Fibroblast of lung (primary cell): Measurements from ENCODE around the gene NSFL1C. TPM values are rescaled to one million over a fixed set of nuclear protein-coding genes. Genes with fewer than 3 reads are reported as not detected.

ENCODE experiments used
- DNase-seq, 2 donors: peaks; one replicate each; pipeline versions ENCODE4 v3.0.0 to v3.0.0-alpha.2; 2010; ENCODE audit warnings: low read depth in 2 of 2
- H2AFZ ChIP-seq: 2 replicates; pipeline ENCODE4 v1.5.1; 2012; ENCODE audit warnings: low read length, control low read depth, inconsistent platforms
- H3K27ac ChIP-seq: 2 replicates; pipeline ENCODE4 v1.5.1; 2011; ENCODE audit warnings: low read length, control low read depth; ENCODE audit not compliant: insufficient read depth
- H3K27me3 ChIP-seq: 2 replicates; pipeline ENCODE4 v1.5.1; 2011; ENCODE audit warnings: mild to moderate bottlenecking, low read length; ENCODE audit not compliant: control insufficient read depth, insufficient read depth
- H3K36me3 ChIP-seq: 2 replicates; pipeline ENCODE4 v1.5.1; 2011; ENCODE audit warnings: low read length; ENCODE audit not compliant: control insufficient read depth, insufficient read depth
- H3K4me1 ChIP-seq: 2 replicates; pipeline ENCODE4 v1.5.1; 2011; ENCODE audit warnings: low read length; ENCODE audit not compliant: control insufficient read depth, insufficient read depth; ENCODE audit errors: extremely low read depth
- H3K4me2 ChIP-seq: 2 replicates; pipeline ENCODE4 v1.5.1; 2011; ENCODE audit warnings: low read length, control low read depth; ENCODE audit not compliant: insufficient read depth; ENCODE audit errors: extremely low read depth
- H3K4me3 ChIP-seq, 4 experiments: fragments of 200-600 bp in 1 of 4; sonication (generic) in 1 of 4; replicated peaks in 1 of 4; 2 replicates each; pipeline ENCODE4 v1.5.1; 2011 to 2016; ENCODE audit warnings: low read length in 4 of 4, low read depth in 3 of 4, mild to moderate bottlenecking in 3 of 4, control low read depth in 2 of 4, inconsistent platforms in 1 of 4, mixed read lengths in 1 of 4; ENCODE audit not compliant: insufficient read depth in 1 of 4; ENCODE audit errors: control extremely low read depth in 1 of 4
- H3K79me2 ChIP-seq: 2 replicates; pipeline ENCODE4 v1.5.1; 2012; ENCODE audit warnings: mild to moderate bottlenecking, low read length, inconsistent platforms; ENCODE audit not compliant: control insufficient read depth, insufficient read depth
- H3K9ac ChIP-seq: 2 replicates; pipeline ENCODE4 v1.5.1; 2011; ENCODE audit warnings: mild to moderate bottlenecking, low read length, control low read depth; ENCODE audit not compliant: insufficient read depth
- H3K9me3 ChIP-seq: 2 replicates; pipeline ENCODE4 v1.5.1; 2012; ENCODE audit warnings: low read depth, low read length; ENCODE audit not compliant: control insufficient read depth, insufficient read depth
- H4K20me1 ChIP-seq: 2 replicates; pipeline ENCODE4 v1.5.1; 2011; ENCODE audit warnings: low read length; ENCODE audit not compliant: control insufficient read depth, insufficient read depth; ENCODE audit errors: extremely low read depth
- CTCF ChIP-seq, 2 donors: IDR thresholded peaks in 1 of 2; conservative IDR thresholded peaks in 1 of 2; 1 replicate in 1 of 2; 2 replicates in 1 of 2; pipeline ENCODE4 v1.5.1; 2011 to 2012; ENCODE audit warnings: low read length in 2 of 2, control low read depth in 1 of 2, inconsistent platforms in 1 of 2, low read depth in 1 of 2, mild to moderate bottlenecking in 1 of 2
- EZH2 ChIP-seq: IDR thresholded peaks from 2 replicates; pipeline ENCODE4 v1.5.1; 2012; ENCODE audit warnings: low read length, control low read depth, mild to moderate bottlenecking; ENCODE audit errors: missing control alignments
- polyA plus RNA-seq, 2 donors: library from polyadenylated mRNA; depleted of rRNA in 1 of 2; stranded (reverse) in 1 of 2; unstranded in 1 of 2; fragments of >200 nt; gene quantifications; 2 replicates each; pipeline ENCODE4 v1.2.1, GENCODE V29; 2011 to 2012; ENCODE audit warnings: missing spikeins in 1 of 2
- total RNA-seq: library from RNA; depleted of rRNA; stranded (reverse); fragments of >200 nt; gene quantifications from 2 replicates; pipeline ENCODE4 v1.2.1, GENCODE V29; 2014

NSFL1C gene
- total and polyA plus RNA-seq, 2 donors (not counting 1 experiment from before 2014, with no cell fraction given) = 17.8 to 24.3 TPM

- DNase-seq = no peak
Observed at GRCh38 chr20:1469306-1469905, 2.8 kb upstream of the NSFL1C start.

GRCh38 chr20:1468117-1468624 is 1.5 kb upstream of the NSFL1C start:
- peaks cover 8% of the 10 kb centered on the region for H3K4me1 ChIP-seq
- no peak overlapping the region for H3K27ac ChIP-seq
- peaks cover 26% of the 10 kb centered on the region for H3K79me2 ChIP-seq
- H3K9me3 ChIP-seq = no peaks in the 10 kb centered on the region
- TF ChIP-seq CTCF (conservative IDR thresholded peaks at IDR 0.05 in 1 of 2, IDR thresholded peaks at IDR 0.05 in 1 of 2; ENCODE audit: low read depth in 1 of 2, low read length in 2 of 2) (no peak), EZH2 (no peak)
- no peak for DNase-seq
- no peak overlapping the region for H3K9ac ChIP-seq
- peaks cover 3% of the 10 kb centered on the region for H3K27me3 ChIP-seq
- H2AFZ ChIP-seq = no peak overlapping the region
- H3K4me3 ChIP-seq = no peak overlapping the region
- no peak overlapping the region for H3K4me2 ChIP-seq
- no peaks in the 10 kb centered on the region for H3K36me3 ChIP-seq
- no peaks in the 10 kb centered on the region for H4K20me1 ChIP-seq

More at GRCh38 chr20:1469306-1469905, 2.8 kb upstream of the NSFL1C start:
- H3K79me2 ChIP-seq = peaks cover 18% of the 10 kb centered on the region
- H3K9me3 ChIP-seq = no peaks in the 10 kb centered on the region
- no peaks in the 10 kb centered on the region for H3K36me3 ChIP-seq
- peaks cover 8% of the 10 kb centered on the region for H3K4me1 ChIP-seq
- peak overlapping the region; percentile 20 for H3K4me2 ChIP-seq
- H2AFZ ChIP-seq = no peak overlapping the region
- no peaks in the 10 kb centered on the region for H4K20me1 ChIP-seq
- H3K27me3 ChIP-seq = peaks cover 4% of the 10 kb centered on the region
- no peak for TF ChIP-seq CTCF (conservative IDR thresholded peaks at IDR 0.05 in 1 of 2, IDR thresholded peaks at IDR 0.05 in 1 of 2; ENCODE audit: low read depth in 1 of 2, low read length in 2 of 2)
- no peak for TF ChIP-seq EZH2
- no peak overlapping the region for H3K4me3 ChIP-seq
- no peak overlapping the region for H3K27ac ChIP-seq
- no peak overlapping the region for H3K9ac ChIP-seq

GRCh38 chr20:1467355-1468116 is 887 bp upstream of the NSFL1C start:
- peaks cover 8% of the 10 kb centered on the region for H3K4me1 ChIP-seq
- H3K27me3 ChIP-seq = peaks cover 2% of the 10 kb centered on the region
- peak overlapping the region in 1 of 4 experiments; percentile 10 for H3K4me3 ChIP-seq
- H3K36me3 ChIP-seq = no peaks in the 10 kb centered on the region
- H4K20me1 ChIP-seq = no peaks in the 10 kb centered on the region
- H3K79me2 ChIP-seq = peaks cover 30% of the 10 kb centered on the region
- H3K4me2 ChIP-seq = no peak overlapping the region
- TF ChIP-seq CTCF (conservative IDR thresholded peaks at IDR 0.05 in 1 of 2, IDR thresholded peaks at IDR 0.05 in 1 of 2; ENCODE audit: low read depth in 1 of 2, low read length in 2 of 2) = no peak
- TF ChIP-seq EZH2 = no peak
- no peak for DNase-seq
- H3K9ac ChIP-seq = no peak overlapping the region
- H2AFZ ChIP-seq = no peak overlapping the region
- H3K27ac ChIP-seq = no peak overlapping the region
- H3K9me3 ChIP-seq = no peaks in the 10 kb centered on the region
